ENCODE measurements around the gene CCM2L. TPM values are rescaled to one million over a fixed set of nuclear protein-coding genes. Genes with fewer than 3 reads are reported as not detected.

The CCM2L gene
- total RNA-seq, 2 donors from 2014 or later, result 4.6 to 5.7 TPM

- H3K4me3 ChIP-seq, result no peak overlapping the region
- 69% methylated on average over 3 of the region's 3 CpGs for WGBS
- no peaks in the 10 kb centered on the region for H3K4me1 ChIP-seq (replicated peaks)
- no peak for TF ChIP-seq POLR2A (IDR thresholded peaks at IDR 0.05)
- TF ChIP-seq CTCF (IDR thresholded peaks at IDR 0.05), result no peak
- no peak for TF ChIP-seq POLR2AphosphoS5 (IDR thresholded peaks at IDR 0.05)
- H3K9me3 ChIP-seq, result no peaks in the 10 kb centered on the region
- no peak for DNase-seq (ENCODE audit: low spot score)
- H3K27ac ChIP-seq, result no peak overlapping the region
- H3K36me3 ChIP-seq, result no peaks in the 10 kb centered on the region
- no peaks in the 10 kb centered on the region for H3K27me3 ChIP-seq (replicated peaks; ENCODE audit: insufficient read depth)
- intact Hi-C loops (cut with DNase I), result no loop called here
Measured at GRCh38 chr20:32045999-32046398, 35.8 kb downstream of the CCM2L start.

DNA sequence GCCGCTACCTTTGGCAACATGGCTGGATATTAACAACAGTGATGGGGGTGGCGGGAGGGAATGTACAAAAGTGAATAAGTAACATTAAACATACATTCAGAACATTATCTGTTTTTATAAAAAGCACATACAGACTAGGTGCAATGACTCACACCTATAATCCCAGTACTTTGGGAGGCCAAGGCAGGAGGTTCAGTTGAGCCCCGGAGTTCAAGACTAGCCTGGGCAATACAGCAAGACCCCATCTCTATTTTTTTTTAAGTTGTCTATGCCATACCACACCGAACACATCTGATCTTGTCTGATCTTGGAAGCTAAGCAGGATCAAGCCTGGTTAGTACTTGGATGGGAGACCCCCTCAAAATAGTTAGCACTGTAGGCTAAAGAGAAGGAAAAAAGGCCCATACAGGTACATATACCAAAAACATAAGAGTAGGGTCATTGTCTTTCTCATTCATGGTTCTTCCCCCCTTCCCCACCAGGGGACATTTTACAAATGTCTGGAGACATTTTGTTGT lies 40.1 kb downstream of the CCM2L start:
- Histone ChIP-seq H3K27me3 (replicated peaks; ENCODE audit: insufficient read depth) (peaks cover 5% of the 10 kb centered on the region), H3K36me3 (no peaks in the 10 kb centered on the region), H3K4me3 (no peak overlapping the region), H3K4me1 (replicated peaks) (no peaks in the 10 kb centered on the region), H3K27ac (no peak overlapping the region), H3K9me3 (no peaks in the 10 kb centered on the region)
- WGBS, result 88% methylated on average over 4 of the region's 4 CpGs
- no peak for DNase-seq (ENCODE audit: low spot score)
- intact Hi-C loops (cut with DNase I), result no loop called here
- no peak for TF ChIP-seq POLR2A (IDR thresholded peaks at IDR 0.05)
- TF ChIP-seq POLR2AphosphoS5 (IDR thresholded peaks at IDR 0.05), result no peak
- no peak for TF ChIP-seq CTCF (IDR thresholded peaks at IDR 0.05)

GRCh38 chr20:32050851-32051556 lies 40.8 kb downstream of the CCM2L start:
- Histone ChIP-seq H3K36me3 (no peaks in the 10 kb centered on the region), H3K4me1 (replicated peaks) (no peaks in the 10 kb centered on the region)
- DNase-seq (ENCODE audit: low spot score), result no peak

GRCh38 chr20:32051720-32052089 lies 41.5 kb downstream of the CCM2L start:
- Histone ChIP-seq H3K4me1 (replicated peaks) (no peaks in the 10 kb centered on the region), H3K9me3 (no peaks in the 10 kb centered on the region), H3K36me3 (no peaks in the 10 kb centered on the region), H3K27me3 (replicated peaks; ENCODE audit: insufficient read depth) (peaks cover 5% of the 10 kb centered on the region), H3K4me3 (no peak overlapping the region), H3K27ac (no peak overlapping the region)
- no peak for TF ChIP-seq POLR2AphosphoS5 (IDR thresholded peaks at IDR 0.05)
- no peak for TF ChIP-seq POLR2A (IDR thresholded peaks at IDR 0.05)
- no peak for TF ChIP-seq CTCF (IDR thresholded peaks at IDR 0.05)
- intact Hi-C loops (cut with DNase I), result no loop called here
- 20% methylated on average over 14 of the region's 14 CpGs for WGBS
- no peak for DNase-seq (ENCODE audit: low spot score)

More at GRCh38 chr20:32050851-32051556, 40.8 kb downstream of the CCM2L start:
- WGBS, result 21% methylated on average over 17 of the region's 17 CpGs
- intact Hi-C loops (cut with DNase I), result no loop called here
- Histone ChIP-seq H3K27ac (no peak overlapping the region), H3K4me3 (no peak overlapping the region), H3K9me3 (no peaks in the 10 kb centered on the region), H3K27me3 (replicated peaks; ENCODE audit: insufficient read depth) (peaks cover 5% of the 10 kb centered on the region)
- no peak for TF ChIP-seq CTCF (IDR thresholded peaks at IDR 0.05)
- no peak for TF ChIP-seq POLR2AphosphoS5 (IDR thresholded peaks at IDR 0.05)
- TF ChIP-seq POLR2A (IDR thresholded peaks at IDR 0.05), result no peak

Data from prostate gland (tissue), 2 donors.